ENCODE results near the gene KRTAP1-3.

- TF ChIP-seq POLR2AphosphoS5 (IDR thresholded peaks at IDR 0.05; ENCODE audit: low read depth, low read length) (no peak), POLR2A (IDR thresholded peaks at IDR 0.05; ENCODE audit: low read depth, low read length) (no peak)
These were observed 41.6 kb downstream of the KRTAP1-3 start for GRCh38 chr17:40993084-40993483.
